H1 (cell line): Measurements from ENCODE around the gene CC2D2A.

Experiments used
- MAX ChIP-seq: IDR thresholded peaks from 2 replicates; pipeline ENCODE4 v1.6.1; 2012; ENCODE audit warnings: inconsistent platforms
- ZNF274 ChIP-seq: IDR thresholded peaks from 2 replicates; pipeline ENCODE4 v1.7.0; 2012; ENCODE audit warnings: low read length, borderline replicate concordance; ENCODE audit errors: extremely low read depth

GRCh38 chr4:15569746-15570145 lies 100.1 kb downstream of the CC2D2A start:
- no peak for TF ChIP-seq MAX
- TF ChIP-seq ZNF274: no peak
